ENCODE results near the gene SYNDIG1. TPM values are rescaled to one million over a fixed set of nuclear protein-coding genes. Genes with fewer than 3 reads are reported as not detected.

The SYNDIG1 gene
- total RNA-seq, 1 donor from 2014 or later, result not detected

- no peak overlapping the region for H3K4me3 Mint-ChIP-seq
- H3K4me1 Mint-ChIP-seq (ENCODE audit: low read depth), result no peaks in the 10 kb centered on the region
- intact Hi-C loops (cut with micrococcal nuclease), result no loop called here
- peaks cover 7% of the 10 kb centered on the region for H3K27me3 Mint-ChIP-seq (ENCODE audit: insufficient read depth)
- no peak for DNase-seq (ENCODE audit: low spot score)
- H3K9me3 Mint-ChIP-seq, result no peaks in the 10 kb centered on the region
- H3K36me3 Mint-ChIP-seq (ENCODE audit: low read depth), result no peaks in the 10 kb centered on the region
- H3K27ac Mint-ChIP-seq, result no peak overlapping the region
Measured at GRCh38 chr20:24704899-24705298, 235.5 kb downstream of the SYNDIG1 start.

- no peaks in the 10 kb centered on the region for H3K36me3 Mint-ChIP-seq (ENCODE audit: low read depth)
- DNase-seq (ENCODE audit: low spot score), result no peak
- H3K4me1 Mint-ChIP-seq (ENCODE audit: low read depth), result no peaks in the 10 kb centered on the region
- H3K9me3 Mint-ChIP-seq, result no peaks in the 10 kb centered on the region
- peaks cover 9% of the 10 kb centered on the region for H3K27me3 Mint-ChIP-seq (ENCODE audit: insufficient read depth)
- intact Hi-C loops (cut with micrococcal nuclease), result no loop called here
- H3K4me3 Mint-ChIP-seq, result no peak overlapping the region
- H3K27ac Mint-ChIP-seq, result no peak overlapping the region
Measured at GRCh38 chr20:24705486-24705885, 236.1 kb downstream of the SYNDIG1 start.

GRCh38 chr20:24708411-24709295 is 239.2 kb downstream of the SYNDIG1 start:
- intact Hi-C loops (cut with micrococcal nuclease), result no loop called here

More at GRCh38 chr20:24708411-24709295, 239.2 kb downstream of the SYNDIG1 start:
- no peak for DNase-seq (ENCODE audit: low spot score)
- Mint-ChIP-seq H3K9me3 (peaks cover 5% of the 10 kb centered on the region), H3K36me3 (ENCODE audit: low read depth) (no peaks in the 10 kb centered on the region), H3K27me3 (ENCODE audit: insufficient read depth) (peaks cover 9% of the 10 kb centered on the region), H3K27ac (no peak overlapping the region), H3K4me1 (ENCODE audit: low read depth) (no peaks in the 10 kb centered on the region), H3K4me3 (no peak overlapping the region)

All from activated T-helper 1 cell treated with anti-CD3 and anti-CD28 coated beads, Interleukin-12 subunit alpha, Interleukin-12 subunit beta, Interleukin-2, Interleukin-4 antibody, amounts not matched to agents 30 ng/mL and 10 ng/mL and 1 ng/mL, durations not matched to agents 14 hours and 24 hours and 36 hours (primary cell).